ENCODE measurements around the gene IL13RA2. TPM values are rescaled to one million over a fixed set of nuclear protein-coding genes. Genes with fewer than 3 reads are reported as not detected.

The IL13RA2 gene
- total and polyA plus RNA-seq, 10 donors, result 0.07 to 0.49 (median 0.18) TPM; not detected in 6

- H3K27ac ChIP-seq, result no peak overlapping the region
- H3K27me3 ChIP-seq (replicated peaks in 1 of 7), result peaks cover 0 to 6% (median 0%) of the 10 kb centered on the region in 7 donors
- H3K9me3 ChIP-seq, result no peaks in the 10 kb centered on the region
- intact Hi-C loops (cut with DNase I; ENCODE audit: low total_unique reads), result no loop called here
- H3K36me3 ChIP-seq, result no peaks in the 10 kb centered on the region
- no peaks in the 10 kb centered on the region for H3K4me1 ChIP-seq
- TF ChIP-seq POLR2AphosphoS5 (IDR thresholded peaks at IDR 0.05) (no peak), POLR2A (IDR thresholded peaks at IDR 0.05) (no peak), CTCF (IDR thresholded peaks at IDR 0.05 in 8 of 11, conservative IDR thresholded peaks at IDR 0.05 in 3 of 11) (no peak)
- 50 to 64% (median 53%) methylated on average over 5 of the region's 5 CpGs for WGBS, 5 donors
- no peak overlapping the region for H3K4me3 ChIP-seq
- no peak for DNase-seq
These were observed 31.3 kb downstream of the IL13RA2 start for GRCh38 chrX:114985967-114986592.

GRCh38 chrX:114976292-114976691 is 41.1 kb downstream of the IL13RA2 start:
- no peak for TF ChIP-seq POLR2A (IDR thresholded peaks at IDR 0.05)
- TF ChIP-seq POLR2AphosphoS5 (IDR thresholded peaks at IDR 0.05), result no peak
- TF ChIP-seq CTCF (IDR thresholded peaks at IDR 0.05 in 8 of 11, conservative IDR thresholded peaks at IDR 0.05 in 3 of 11), result no peak
- DNase-seq, result no peak
- WGBS, 5 donors, result 74 to 92% (median 85%) methylated on average over 2 of the region's 2 CpGs

DNA sequence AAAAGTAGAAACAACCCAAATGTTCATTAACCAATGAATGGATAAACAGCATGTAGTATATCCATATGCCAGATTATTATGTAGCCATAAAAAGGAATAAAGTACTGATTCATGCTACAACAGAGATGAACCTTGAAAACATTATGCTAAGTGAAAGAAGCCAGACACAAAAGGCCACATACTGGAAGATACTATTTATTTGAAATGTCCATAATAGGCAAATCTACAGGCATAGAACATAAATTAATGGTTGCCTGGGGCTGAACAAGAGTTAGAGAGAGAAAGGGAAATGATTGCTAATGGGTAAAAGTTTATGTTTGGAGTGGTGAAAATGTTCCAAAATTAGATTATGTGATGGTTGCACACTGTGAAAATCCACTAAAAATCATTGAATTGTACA is 44.4 kb downstream of the IL13RA2 start:
- no peak for DNase-seq
- no peaks in the 10 kb centered on the region for H3K36me3 ChIP-seq
- no peak overlapping the region for H3K27ac ChIP-seq
- no peaks in the 10 kb centered on the region for H3K4me1 ChIP-seq
- no peaks in the 10 kb centered on the region for H3K27me3 ChIP-seq (replicated peaks in 1 of 7)
- TF ChIP-seq POLR2AphosphoS5 (IDR thresholded peaks at IDR 0.05) (no peak), CTCF (IDR thresholded peaks at IDR 0.05 in 8 of 11, conservative IDR thresholded peaks at IDR 0.05 in 3 of 11) (no peak), POLR2A (IDR thresholded peaks at IDR 0.05) (no peak)
- H3K4me3 ChIP-seq, result no peak overlapping the region
- H3K9me3 ChIP-seq, result peaks cover 0 to 4% (median 0%) of the 10 kb centered on the region in 8 donors
- intact Hi-C loops (cut with DNase I; ENCODE audit: low total_unique reads), result no loop called here

More at GRCh38 chrX:114976292-114976691, 41.1 kb downstream of the IL13RA2 start:
- peaks cover 0 to 4% (median 0%) of the 10 kb centered on the region in 8 donors for H3K9me3 ChIP-seq
- H3K4me1 ChIP-seq, result no peaks in the 10 kb centered on the region
- no peak overlapping the region for H3K27ac ChIP-seq
- no peak overlapping the region for H3K4me3 ChIP-seq
- intact Hi-C loops (cut with DNase I; ENCODE audit: low total_unique reads), result no loop called here
- no peaks in the 10 kb centered on the region for H3K27me3 ChIP-seq (replicated peaks in 1 of 7)
- no peaks in the 10 kb centered on the region for H3K36me3 ChIP-seq

GRCh38 chrX:114970806-114971205 is 46.6 kb downstream of the IL13RA2 start:
- TF ChIP-seq POLR2A (IDR thresholded peaks at IDR 0.05) (no peak), POLR2AphosphoS5 (IDR thresholded peaks at IDR 0.05) (no peak), CTCF (IDR thresholded peaks at IDR 0.05 in 8 of 11, conservative IDR thresholded peaks at IDR 0.05 in 3 of 11) (no peak)
- DNase-seq, result no peak
- no peaks in the 10 kb centered on the region for H3K27me3 ChIP-seq (replicated peaks in 1 of 7)
- H3K4me1 ChIP-seq, result no peaks in the 10 kb centered on the region
- intact Hi-C loops (cut with DNase I; ENCODE audit: low total_unique reads), result no loop called here
- H3K4me3 ChIP-seq, result no peak overlapping the region
- no peak overlapping the region for H3K27ac ChIP-seq
- 73 to 94% (median 88%) methylated on average over 3 of the region's 3 CpGs for WGBS, 5 donors
- peaks cover 0 to 4% (median 0%) of the 10 kb centered on the region in 8 donors for H3K9me3 ChIP-seq
- H3K36me3 ChIP-seq, result no peaks in the 10 kb centered on the region
